Gastrocnemius medialis (tissue), 4 donors: ENCODE measurements around the gene SOWAHA. TPM values are rescaled to one million over a fixed set of nuclear protein-coding genes. Genes with fewer than 3 reads are reported as not detected.

Experiments
- ATAC-seq, 2 donors: fragments of 150-250 bp; one replicate each; pipeline ENCODE4 v1.9.1; 2016
- DNase-seq, 2 donors: peaks; one replicate each; pipeline ENCODE4 v3.0.0-alpha.2; 2019
- H3K27ac ChIP-seq, 4 donors: fragments of 200-600 bp; sonication (generic); 1 replicate in 1 of 4; 2 replicates in 3 of 4; pipeline ENCODE4 v1.5.1; 2016 to 2018; ENCODE audit warnings: mild to moderate bottlenecking in 2 of 4, moderate library complexity in 1 of 4
- H3K27me3 ChIP-seq, 3 donors: fragments of 200-600 bp; sonication (generic) in 2 of 3; 1 replicate in 1 of 3; 2 replicates in 2 of 3; pipeline versions ENCODE4 v1.5.1 to v1.6.0; 2016 to 2019; ENCODE audit warnings: mild to moderate bottlenecking in 1 of 3, moderate library complexity in 1 of 3
- H3K36me3 ChIP-seq, 2 donors: fragments of 200-600 bp; sonication (generic) in 1 of 2; one replicate each; pipeline ENCODE4 v1.5.1; 2017 to 2018
- H3K4me1 ChIP-seq, 2 donors: fragments of 200-600 bp; sonication (generic) in 1 of 2; one replicate each; pipeline ENCODE4 v1.5.1; 2016 to 2017; ENCODE audit warnings: mild to moderate bottlenecking in 2 of 2
- H3K4me3 ChIP-seq, 4 donors: fragments of 200-600 bp; sonication (generic) in 3 of 4; 1 replicate in 1 of 4; 2 replicates in 3 of 4; pipeline ENCODE4 v1.5.1; 2016 to 2019; ENCODE audit warnings: mild to moderate bottlenecking in 2 of 4
- H3K9me3 ChIP-seq, 3 donors: fragments of 200-600 bp; sonication (generic) in 2 of 3; 1 replicate in 1 of 3; 2 replicates in 2 of 3; pipeline ENCODE4 v1.5.1; 2016 to 2019
- POLR2A ChIP-seq, 2 donors: fragments of 450-650 bp; IDR thresholded peaks; one replicate each; pipeline ENCODE4 v1.6.1; 2017; ENCODE audit warnings: antibody characterized with exemption in 2 of 2, mild to moderate bottlenecking in 2 of 2, moderate library complexity in 2 of 2
- in situ Hi-C, 4 donors: fragments of 200-750 bp; cut with MboI; loops; one replicate each; pipeline versions ENCODE4 v1.15.0 to v1.8.0; 2017; ENCODE audit warnings: low sequenced_read_pairs in 4 of 4
- intact Hi-C: fragments of 100-400 bp; cut with DNase I; formaldehyde crosslinking; loops from one replicate; pipeline ENCODE4 v1.15.1; 2023; ENCODE audit warnings: low total_unique reads
- total RNA-seq, 4 donors: library from RNA; depleted of rRNA; stranded (reverse); fragments of >200 nt; gene quantifications; one replicate each; pipeline versions ENCODE4 v1.1.0 to v1.2.3, GENCODE V29; 2016
- TF ChIP-seq, protein P1 (sequence below), 5 experiments: fragments of 450-650 bp in 3 of 5; fragments of 200-600 bp in 2 of 5; sonication (generic) in 2 of 5; IDR thresholded peaks in 4 of 5; conservative IDR thresholded peaks in 1 of 5; 1 replicate in 4 of 5; 2 replicates in 1 of 5; pipeline ENCODE4 v1.5.1; 2016 to 2019; ENCODE audit warnings: antibody characterized with exemption in 5 of 5, mild to moderate bottlenecking in 3 of 5, moderate library complexity in 3 of 5

SOWAHA gene
- total RNA-seq, 4 donors from 2014 or later: 0.27 TPM; not detected in 3

DNA sequence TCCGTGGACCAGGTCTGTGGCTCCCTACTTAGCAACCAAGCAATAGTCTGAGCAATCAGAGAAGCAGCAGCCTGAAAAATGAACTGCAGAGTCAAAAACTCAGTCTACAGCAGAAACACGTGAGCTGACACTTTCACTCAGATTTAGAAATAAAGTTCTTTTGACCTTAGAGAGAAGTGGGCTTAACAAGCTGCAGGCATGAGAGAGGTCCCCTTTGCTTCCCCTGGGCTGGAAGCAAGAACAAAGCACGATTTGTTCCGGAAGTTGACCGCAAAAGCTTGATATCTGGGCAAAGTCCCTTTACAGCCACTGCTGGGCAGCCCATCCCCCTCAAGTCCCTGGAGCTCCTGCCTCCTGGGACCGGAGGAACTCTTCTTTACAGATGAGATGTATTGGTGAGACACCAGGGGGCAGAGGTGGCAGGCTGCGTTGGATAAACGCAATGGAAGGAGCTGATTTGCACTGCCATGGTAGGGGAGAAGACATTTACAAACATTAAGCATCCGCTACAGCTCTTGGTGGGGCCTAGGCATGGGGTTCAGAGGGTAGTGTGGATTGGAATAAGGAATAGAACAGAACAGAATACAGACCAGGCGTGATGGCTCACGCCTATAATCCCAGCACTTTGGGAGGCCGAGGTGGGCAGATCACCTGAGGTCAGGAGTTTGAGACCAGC is 5.8 kb upstream of the SOWAHA start:
- ATAC-seq: no peak

DNA sequence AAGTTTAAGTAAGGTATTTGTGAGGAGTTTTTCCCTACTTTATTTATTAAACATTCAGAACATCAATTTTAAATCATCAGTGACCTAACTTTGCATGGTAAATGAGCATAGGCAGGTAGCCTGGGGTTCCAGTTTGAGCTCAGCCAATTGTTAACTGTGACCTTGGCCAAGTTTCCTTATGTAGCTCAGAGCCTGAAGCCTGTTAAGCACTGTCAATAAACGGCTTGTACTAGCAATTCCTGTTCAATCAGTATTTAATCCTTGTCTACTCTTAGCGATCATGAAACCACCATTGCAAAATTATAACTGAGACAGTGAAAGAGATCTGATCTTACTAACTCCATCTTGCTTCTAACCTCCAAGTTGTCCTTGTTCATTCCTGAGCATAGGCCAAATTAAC is 4.7 kb upstream of the SOWAHA start:
- Histone ChIP-seq H3K9me3 (no peaks in the 10 kb centered on the region), H3K27ac (no peak overlapping the region), H3K36me3 (no peaks in the 10 kb centered on the region), H3K4me3 (no peak overlapping the region), H3K27me3 (peaks cover 29 to 37% (median 30%) of the 10 kb centered on the region in 3 donors), H3K4me1 (peaks cover 0 to 9% of the 10 kb centered on the region in 2 donors)
- no peak for ATAC-seq
- no peak for TF ChIP-seq POLR2A (IDR thresholded peaks at IDR 0.05)
- TF ChIP-seq, protein P1, sequence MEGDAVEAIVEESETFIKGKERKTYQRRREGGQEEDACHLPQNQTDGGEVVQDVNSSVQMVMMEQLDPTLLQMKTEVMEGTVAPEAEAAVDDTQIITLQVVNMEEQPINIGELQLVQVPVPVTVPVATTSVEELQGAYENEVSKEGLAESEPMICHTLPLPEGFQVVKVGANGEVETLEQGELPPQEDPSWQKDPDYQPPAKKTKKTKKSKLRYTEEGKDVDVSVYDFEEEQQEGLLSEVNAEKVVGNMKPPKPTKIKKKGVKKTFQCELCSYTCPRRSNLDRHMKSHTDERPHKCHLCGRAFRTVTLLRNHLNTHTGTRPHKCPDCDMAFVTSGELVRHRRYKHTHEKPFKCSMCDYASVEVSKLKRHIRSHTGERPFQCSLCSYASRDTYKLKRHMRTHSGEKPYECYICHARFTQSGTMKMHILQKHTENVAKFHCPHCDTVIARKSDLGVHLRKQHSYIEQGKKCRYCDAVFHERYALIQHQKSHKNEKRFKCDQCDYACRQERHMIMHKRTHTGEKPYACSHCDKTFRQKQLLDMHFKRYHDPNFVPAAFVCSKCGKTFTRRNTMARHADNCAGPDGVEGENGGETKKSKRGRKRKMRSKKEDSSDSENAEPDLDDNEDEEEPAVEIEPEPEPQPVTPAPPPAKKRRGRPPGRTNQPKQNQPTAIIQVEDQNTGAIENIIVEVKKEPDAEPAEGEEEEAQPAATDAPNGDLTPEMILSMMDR (IDR thresholded peaks at IDR 0.05 in 4 of 5, conservative IDR thresholded peaks at IDR 0.05 in 1 of 5): no peak
- in situ Hi-C loops: loop anchor here in 2 of 4 donors (25.0 kb wide), 1 partner anchor 271 kb away; the partner anchor contains the start of gene IL5 (in 2 of the 2)
- intact Hi-C loops: no loop called here
- no peak for DNase-seq

More for the DNA sequence above, 5.8 kb upstream of the SOWAHA start:
- TF ChIP-seq, protein P1 (IDR thresholded peaks at IDR 0.05 in 4 of 5, conservative IDR thresholded peaks at IDR 0.05 in 1 of 5): no peak
- TF ChIP-seq POLR2A (IDR thresholded peaks at IDR 0.05): no peak
- no peaks in the 10 kb centered on the region for H3K4me1 ChIP-seq
- no peaks in the 10 kb centered on the region for H3K9me3 ChIP-seq
- H3K27me3 ChIP-seq: peaks cover 21 to 28% (median 27%) of the 10 kb centered on the region in 3 donors
- no peak for DNase-seq
- in situ Hi-C loops (loop anchor here in 2 of 4 donors (25.0 kb wide), 1 partner anchor 270 kb away; the partner anchor contains the start of gene IL5 (in 2 of the 2)), intact Hi-C loops (no loop called here)
- no peaks in the 10 kb centered on the region for H3K36me3 ChIP-seq
- H3K27ac ChIP-seq: no peak overlapping the region
- no peak overlapping the region for H3K4me3 ChIP-seq

DNA sequence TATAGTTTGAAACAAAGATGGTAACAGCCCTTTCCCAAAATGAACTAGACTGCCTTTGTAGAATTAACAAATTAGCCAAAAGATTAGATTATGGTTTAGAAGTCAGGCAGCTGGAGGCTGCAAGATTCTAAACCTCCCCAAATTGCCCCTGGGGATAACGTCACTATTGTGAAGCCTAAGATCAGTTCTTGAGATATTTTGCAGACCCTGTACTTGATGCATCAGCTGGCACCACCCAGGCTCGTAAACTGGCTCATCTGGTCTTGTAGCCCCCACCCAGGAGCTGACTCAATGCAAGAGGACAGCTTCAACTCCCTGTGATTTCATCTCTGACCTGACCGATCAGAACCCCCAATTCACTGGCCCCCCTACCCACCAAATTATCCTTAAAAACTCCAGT is 4.2 kb upstream of the SOWAHA start:
- in situ Hi-C loops (loop anchor here in 2 of 4 donors (25.0 kb wide), 1 partner anchor 272 kb away; the partner anchor contains the start of gene IL5 (in 2 of the 2)), intact Hi-C loops (no loop called here)
- TF ChIP-seq POLR2A (IDR thresholded peaks at IDR 0.05): no peak
- TF ChIP-seq, protein P1 (IDR thresholded peaks at IDR 0.05 in 4 of 5, conservative IDR thresholded peaks at IDR 0.05 in 1 of 5): no peak
- no peak for DNase-seq
- Histone ChIP-seq H3K27me3 (peaks cover 29 to 40% (median 34%) of the 10 kb centered on the region in 3 donors), H3K36me3 (no peaks in the 10 kb centered on the region), H3K9me3 (no peaks in the 10 kb centered on the region), H3K4me1 (peaks cover 0 to 10% of the 10 kb centered on the region in 2 donors), H3K27ac (no peak overlapping the region), H3K4me3 (no peak overlapping the region)
- no peak for ATAC-seq

DNA sequence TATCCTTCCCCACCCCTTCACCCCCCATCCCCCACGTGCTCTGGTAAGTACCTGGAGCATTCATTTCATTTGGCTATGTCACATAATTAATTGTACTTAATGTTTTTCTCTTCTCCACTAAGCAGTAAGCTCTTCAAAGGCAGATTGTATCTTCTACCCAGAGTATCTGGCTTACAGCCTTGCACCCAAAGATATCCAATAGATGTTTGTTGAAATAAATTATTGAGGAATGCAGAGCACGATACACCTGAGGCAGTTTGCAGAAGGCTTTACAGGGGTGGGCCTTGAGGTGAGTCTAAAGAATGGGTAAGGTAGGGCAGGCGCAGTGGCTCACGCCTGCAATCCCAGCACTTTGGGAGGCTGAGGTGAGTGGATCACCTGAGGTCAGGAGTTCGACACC is 2.5 kb upstream of the SOWAHA start:
- in situ Hi-C loops: loop anchor here in 2 of 4 donors (25.0 kb wide), 1 partner anchor 273 kb away; the partner anchor contains the start of gene IL5 (in 2 of the 2)
- intact Hi-C loops: no loop called here
- TF ChIP-seq, protein P1 (IDR thresholded peaks at IDR 0.05 in 4 of 5, conservative IDR thresholded peaks at IDR 0.05 in 1 of 5): no peak
- TF ChIP-seq POLR2A (IDR thresholded peaks at IDR 0.05): no peak

More for the DNA sequence above, 2.5 kb upstream of the SOWAHA start:
- H3K36me3 ChIP-seq: no peaks in the 10 kb centered on the region
- H3K4me1 ChIP-seq: peaks cover 0 to 10% of the 10 kb centered on the region in 2 donors
- H3K9me3 ChIP-seq: no peaks in the 10 kb centered on the region
- H3K27me3 ChIP-seq: peaks cover 29 to 48% (median 38%) of the 10 kb centered on the region in 3 donors
- no peak for ATAC-seq
- no peak overlapping the region for H3K4me3 ChIP-seq
- no peak for DNase-seq
- H3K27ac ChIP-seq: no peak overlapping the region
